ENCODE results near the gene INSYN1.
"Not testable (repeated sequence)": the region's sequence is repeated elsewhere in the genome, so short reads cannot be mapped to it uniquely, and the experiment has no call there.

INSYN1 gene, protein sequence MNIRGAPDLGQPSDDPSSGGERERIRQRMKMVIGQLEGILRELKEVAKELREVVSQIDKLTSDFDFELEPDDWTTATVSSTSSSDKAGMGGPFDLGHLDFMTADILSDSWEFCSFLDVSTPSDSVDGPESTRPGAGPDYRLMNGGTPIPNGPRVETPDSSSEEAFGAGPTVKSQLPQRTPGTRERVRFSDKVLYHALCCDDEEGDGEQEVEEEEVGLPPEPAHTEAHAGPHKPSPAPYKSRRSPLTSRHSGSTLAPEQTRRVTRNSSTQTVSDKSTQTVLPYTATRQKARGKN

DNA sequence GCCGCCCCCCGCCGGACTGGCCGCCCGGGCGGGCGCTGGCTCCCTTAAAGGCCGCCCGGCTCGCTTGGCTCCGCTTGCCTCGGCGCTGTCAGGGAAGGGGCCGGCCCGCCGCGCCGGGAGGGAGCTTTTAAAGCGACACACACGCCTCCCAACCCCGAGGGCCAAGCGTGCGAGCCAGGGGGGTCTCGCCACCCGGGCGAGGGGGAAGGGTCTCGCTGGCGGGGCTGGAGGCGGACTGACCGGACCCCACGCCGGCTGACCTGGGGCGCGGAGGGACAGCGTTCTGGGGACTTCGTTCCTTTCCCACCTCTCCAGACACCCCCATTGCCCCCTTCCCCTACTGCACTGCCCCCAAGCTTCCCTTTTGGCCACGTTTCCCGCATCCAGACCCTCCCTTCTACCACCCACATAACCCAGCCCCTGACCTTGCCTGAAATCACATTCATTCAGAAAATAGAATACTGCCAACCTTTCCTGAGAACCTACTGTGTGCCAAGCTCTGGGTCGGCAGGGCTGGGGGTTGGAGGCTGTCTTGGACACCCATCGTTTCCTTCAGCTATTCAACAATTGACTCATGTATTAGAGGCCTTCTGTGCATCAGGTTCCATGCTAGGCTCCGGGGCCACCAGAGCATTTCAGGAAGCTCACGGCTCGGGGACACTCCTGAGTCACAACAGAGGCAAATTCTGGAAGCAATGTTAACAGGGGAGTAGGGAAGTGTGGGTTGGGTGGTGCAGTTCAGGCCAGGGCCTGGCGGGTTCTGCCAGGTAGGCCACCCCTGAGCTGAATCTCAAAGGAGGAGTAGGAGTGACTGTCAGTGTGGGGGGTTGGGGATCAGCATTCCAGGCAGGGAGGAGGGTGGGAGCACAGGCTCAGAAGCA, at the start of gene INSYN1:
Gene INSYN1 (minus strand): TSS at position 102 of the 881 bp plus-strand sequence. CDS start 2,221 bp downstream, outside the sequence.
- peak within 1 kb of the TSS; percentile 38 for H3K4me3 ChIP-seq (ENCODE audit: low read depth, low read length)

DNA sequence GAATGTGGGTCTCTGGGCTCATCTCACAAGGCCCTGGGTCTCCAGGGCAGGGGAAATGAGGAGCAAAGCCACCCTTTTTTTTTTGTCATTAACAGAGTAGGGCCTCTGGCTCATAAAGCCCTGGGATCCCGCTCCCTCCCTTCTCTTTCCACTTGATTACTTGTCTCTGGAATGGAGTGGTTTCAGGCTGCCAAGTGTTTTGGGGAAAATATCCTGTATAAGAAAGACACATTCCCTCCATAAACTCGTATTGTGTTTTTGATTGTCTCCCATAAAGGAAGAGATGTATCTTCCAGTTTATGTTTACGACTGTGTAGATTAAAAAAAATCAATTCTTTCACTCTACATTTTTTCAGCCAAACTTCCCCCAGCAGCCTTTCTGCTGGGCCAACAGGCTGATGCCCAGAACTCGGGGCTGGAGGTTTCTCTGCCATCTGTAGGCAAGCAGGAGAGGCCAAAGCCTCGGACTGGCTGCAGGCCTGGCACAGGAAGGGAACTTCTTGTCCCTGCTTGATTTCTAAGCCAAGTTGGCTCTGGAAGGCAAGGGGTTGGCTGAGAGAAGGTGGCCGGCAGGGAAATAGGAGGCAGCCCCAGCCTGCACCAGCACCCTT, 49.4 kb upstream of the INSYN1 start:
- no peak overlapping the region for H3K4me3 ChIP-seq (ENCODE audit: low read depth, low read length)

DNA sequence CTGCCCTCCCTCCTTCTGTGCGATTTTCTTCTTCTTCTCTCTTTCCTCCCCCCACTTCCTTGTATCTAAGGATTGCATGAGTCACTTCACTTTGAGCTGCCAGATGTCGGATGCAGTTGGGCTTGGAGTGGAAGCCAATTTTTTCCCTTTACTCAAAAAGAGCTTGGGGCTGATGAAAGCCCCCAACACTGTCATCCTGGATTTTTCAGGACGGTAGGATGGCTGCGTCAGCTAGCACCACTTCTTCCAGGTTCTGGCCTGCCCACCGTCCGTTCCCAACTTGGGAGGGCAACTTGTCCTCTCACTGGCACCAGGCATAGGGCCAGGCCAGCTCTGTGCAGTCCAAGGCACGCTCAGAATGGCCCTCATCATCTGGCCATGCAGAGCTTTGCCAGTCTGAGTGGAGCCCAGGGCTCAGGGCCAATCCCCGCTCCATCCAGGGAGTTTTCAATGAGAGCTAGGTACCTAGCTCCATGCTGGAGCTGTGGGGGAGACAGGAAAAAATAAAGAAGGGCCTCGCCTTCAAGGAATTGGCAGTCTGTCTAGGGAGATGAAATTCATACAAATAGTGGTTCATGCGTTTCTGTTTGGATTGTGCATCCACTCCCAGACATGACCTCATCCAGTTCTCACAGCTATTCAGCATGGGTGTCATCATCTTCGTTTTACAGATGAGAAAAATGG, 47.7 kb upstream of the INSYN1 start:
- no peak overlapping the region for H3K4me3 ChIP-seq (ENCODE audit: low read depth, low read length)

DNA sequence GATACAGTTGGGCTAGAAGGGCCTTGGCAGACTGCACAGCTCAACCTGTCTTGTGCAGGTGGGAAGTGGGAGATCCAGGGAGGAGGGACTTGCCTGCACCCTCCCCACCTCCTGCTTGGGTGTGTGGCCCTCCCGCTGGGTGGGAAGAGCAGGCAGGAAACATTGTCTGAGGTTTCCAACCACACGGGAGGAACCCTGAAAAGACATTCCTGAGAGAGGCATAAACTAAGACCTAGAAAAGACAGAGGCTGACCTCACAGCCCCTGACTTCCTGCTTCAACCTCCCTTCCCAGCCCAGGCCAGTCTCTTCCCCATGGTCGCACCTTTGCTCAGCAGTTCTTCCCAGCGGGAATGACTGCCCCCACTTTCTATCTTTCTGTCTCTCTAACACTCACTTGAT, 46.3 kb upstream of the INSYN1 start:
- no peak overlapping the region for H3K4me3 ChIP-seq (ENCODE audit: low read depth, low read length)

DNA sequence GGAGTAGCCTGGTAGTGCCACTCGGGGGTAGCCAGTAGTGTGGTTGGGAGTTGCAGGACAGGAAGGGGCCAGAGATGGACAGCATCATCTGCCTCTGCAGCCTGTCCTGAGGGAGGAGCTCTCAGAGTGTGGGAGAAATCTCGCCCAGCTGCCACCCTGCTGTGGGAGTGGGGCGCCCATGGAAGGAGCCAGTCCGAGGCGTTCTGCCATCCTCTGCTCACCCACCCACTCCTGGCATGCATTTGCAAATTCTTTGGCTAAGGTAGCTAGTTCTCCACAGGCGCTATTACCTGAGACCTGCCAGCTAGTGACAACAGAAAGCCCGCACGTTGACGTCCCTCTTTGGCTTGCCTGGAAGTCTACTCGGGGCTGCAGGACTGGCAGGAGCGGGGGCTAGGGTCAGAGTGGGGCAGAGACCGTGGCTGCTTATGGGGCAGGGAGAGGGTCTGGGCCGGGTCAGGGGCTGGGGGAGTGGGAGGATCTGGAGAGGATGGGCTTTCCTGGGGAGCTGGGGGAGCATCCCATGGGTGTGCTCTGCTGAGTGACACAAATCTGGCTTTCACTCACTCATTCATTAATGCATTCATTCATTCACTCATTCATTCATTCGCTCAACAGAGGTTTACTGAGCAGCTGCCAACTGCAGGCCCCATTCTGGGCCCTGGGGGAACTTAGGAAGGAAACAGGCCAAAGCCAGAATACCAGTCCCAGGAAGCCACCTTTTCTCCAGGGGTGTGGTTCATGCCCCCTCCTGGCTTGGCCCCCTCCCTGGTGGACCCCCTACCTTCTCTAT, 44.4 kb upstream of the INSYN1 start:
- no peak overlapping the region for H3K4me3 ChIP-seq (ENCODE audit: low read depth, low read length)

DNA sequence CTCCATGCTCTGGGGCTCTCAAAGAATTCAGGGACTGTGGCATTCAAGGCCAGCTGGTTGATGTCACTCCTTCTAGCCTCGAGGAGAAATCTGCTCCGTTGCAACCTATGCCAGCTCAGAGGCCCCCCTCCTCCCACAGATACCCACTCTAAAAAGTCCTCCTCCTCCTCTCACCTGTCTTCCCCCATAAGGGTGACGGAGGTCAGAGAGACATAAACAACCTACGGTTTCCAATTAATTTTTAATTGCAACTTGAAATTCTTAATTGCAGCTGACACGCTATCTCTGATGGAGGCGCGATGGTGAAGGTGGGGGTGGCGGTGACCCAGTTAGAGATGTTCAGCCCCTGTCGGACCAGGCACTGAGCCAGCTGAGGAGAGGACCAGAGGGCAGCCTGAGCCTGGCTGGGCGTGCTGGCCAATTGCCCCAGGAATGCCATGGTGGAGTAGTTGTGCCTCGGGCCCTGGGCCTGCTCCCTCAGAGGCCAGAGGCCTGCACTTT, 43.2 kb upstream of the INSYN1 start:
- H3K4me3 ChIP-seq (ENCODE audit: low read depth, low read length): no peak overlapping the region

DNA sequence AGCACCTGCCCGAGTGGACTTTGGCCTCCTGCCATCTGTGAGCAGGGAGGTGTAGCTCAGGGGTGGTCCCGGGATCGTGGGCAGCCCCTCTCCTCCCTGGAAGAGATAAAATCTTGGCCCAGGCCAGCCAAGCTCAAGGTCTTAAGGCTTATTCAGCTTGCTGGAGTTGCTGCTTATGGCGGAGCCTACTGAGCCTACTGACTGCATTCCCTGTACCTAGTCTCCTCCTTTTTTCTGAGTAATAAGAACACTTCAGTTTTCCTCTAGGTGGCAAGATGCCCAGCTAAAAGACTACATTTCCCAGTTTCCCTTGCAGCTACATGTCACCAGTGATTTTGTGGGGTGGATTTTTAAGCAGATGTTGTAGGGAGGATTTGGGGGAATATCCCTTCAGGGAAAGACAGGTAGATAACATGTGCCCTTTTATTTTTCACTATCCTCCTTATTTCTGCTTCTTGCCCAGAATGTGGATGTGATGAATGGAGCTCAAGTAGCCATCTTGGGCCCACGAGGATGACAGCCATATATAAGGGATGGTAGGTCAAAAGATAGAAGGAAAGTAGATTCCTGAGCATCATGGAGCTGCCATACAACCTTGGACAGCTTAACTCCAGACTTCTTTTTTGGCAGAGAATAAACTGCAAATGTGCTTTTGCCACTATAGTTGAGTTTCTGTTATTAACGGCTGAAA, 41.4 kb upstream of the INSYN1 start:
- H3K4me3 ChIP-seq (ENCODE audit: low read depth, low read length): no peak overlapping the region

DNA sequence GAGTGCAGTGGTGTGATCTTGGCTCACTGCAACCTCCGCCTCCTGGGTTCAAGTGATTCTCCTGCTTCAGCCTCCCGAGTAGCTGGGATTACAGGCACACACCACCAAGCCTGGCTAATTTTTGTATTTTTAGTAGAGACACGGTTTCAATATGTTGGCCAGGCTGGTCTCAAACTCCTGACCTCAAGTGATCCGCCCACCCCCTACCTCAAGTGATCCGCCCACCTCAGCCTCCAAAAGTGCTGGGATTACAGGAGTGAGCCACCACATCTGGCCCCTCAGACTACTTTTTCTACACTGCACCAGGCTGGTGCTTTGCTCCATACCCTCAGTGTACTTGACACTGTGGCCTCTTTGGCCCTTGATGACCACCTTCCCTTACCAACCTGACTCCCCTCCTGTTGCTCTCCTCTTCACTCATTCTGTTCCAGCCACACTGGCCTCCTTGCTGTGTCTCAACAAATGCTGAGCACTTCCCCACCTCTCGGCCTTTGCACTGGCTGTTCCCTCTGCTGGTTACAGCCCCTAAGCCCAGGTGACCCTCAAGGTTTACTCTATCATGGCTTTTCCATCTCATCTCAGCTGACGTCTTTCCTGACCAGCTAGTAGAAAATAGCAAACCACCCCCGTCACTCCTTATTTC, 39.9 kb upstream of the INSYN1 start:
- H3K4me3 ChIP-seq (ENCODE audit: low read depth, low read length): not testable (repeated sequence)

DNA sequence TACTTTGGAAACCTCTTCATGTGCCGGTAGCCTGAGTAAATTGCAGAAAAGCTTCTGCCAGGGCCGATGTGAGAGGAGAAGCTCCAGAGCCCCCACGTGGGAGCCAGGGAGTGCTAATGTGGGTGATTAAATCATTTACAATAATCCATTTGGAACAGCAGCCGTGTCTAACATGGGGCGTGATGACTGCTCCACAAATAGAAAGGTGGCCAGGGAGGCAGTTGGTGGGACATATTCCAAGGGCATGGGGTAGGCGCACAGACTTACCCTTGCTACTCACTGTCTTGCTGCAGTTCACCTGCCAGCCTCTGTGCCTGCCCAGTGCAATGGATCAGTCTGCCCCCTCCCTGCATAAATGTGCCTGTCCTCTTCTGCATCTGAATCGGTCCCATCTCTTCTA, 39.3 kb upstream of the INSYN1 start:
- no peak overlapping the region for H3K4me3 ChIP-seq (ENCODE audit: low read depth, low read length)

DNA sequence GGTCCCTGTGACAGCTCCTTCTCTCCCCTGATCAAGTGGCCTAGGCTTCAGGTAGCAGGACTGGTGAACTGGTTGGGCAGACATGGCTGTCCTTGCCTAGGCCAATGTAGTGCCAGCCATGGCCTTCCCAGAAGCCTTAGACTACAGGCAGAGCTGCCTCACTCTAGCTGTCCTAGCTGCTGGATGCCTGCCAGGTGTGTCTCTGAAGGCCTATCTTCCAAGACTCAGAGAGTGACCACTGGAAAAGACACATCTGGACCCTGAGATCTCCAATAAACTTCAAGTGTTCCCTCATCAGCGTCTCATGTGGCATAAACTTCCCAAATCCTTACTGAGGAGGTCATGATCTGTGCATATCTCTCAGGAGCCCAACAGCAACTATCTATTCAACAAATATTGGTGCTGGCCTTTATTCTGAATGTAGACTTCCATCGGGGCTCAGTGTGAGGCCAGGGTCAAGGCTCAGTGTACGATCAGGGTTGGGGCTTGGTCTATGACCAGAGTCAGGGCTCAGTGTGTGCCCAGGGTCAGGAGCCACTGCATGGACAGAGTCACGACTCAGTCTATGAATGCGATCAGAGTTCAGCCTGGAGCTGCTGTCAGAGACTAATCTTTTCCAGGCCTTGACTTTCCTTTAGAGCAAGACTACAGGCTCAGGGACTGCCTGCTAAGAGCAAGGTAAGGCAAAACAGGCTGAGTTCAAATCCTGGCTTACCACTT, 36.5 kb upstream of the INSYN1 start:
- H3K4me3 ChIP-seq (ENCODE audit: low read depth, low read length): no peak overlapping the region

DNA sequence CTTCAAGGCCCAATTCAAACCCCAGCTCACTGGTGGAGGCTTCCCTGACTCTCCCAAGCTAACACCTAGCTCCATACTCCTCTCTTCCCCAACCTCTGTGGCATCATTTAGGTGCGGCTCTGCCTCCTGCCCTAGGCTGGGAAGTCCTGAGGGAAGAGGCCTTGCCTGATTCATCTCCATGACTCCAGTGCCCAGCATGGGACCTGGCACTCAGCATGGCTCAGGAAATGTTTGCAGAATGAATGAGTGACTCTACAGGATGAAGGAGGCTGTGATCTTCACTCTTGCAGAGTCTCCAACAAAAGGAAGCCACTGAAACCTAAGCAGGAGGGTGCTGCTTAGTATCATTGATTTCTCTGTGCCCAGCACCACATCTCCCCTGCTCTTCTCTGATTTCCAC, 34.5 kb upstream of the INSYN1 start:
- no peak overlapping the region for H3K4me3 ChIP-seq (ENCODE audit: low read depth, low read length)

DNA sequence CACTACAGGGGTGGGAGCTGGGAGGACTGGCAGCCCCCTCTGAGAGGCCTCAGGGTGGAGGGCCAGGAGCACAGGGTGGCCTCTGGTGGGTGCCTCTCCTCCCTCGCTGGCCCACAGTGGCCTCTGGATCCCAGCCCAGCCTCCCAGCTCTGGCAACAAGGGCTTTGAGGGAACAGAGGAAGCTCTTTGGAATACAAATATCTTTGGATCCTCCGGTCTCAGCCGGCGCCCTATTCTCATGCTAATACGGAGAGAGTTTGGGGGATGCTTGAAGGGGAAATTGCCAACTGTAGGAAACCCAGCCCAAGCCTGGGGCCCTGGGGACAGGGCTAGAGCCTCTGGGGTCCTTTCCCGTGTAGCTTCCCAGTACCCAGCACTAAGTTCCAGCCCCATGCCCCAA, 33.4 kb upstream of the INSYN1 start:
- no peak overlapping the region for H3K4me3 ChIP-seq (ENCODE audit: low read depth, low read length)

DNA sequence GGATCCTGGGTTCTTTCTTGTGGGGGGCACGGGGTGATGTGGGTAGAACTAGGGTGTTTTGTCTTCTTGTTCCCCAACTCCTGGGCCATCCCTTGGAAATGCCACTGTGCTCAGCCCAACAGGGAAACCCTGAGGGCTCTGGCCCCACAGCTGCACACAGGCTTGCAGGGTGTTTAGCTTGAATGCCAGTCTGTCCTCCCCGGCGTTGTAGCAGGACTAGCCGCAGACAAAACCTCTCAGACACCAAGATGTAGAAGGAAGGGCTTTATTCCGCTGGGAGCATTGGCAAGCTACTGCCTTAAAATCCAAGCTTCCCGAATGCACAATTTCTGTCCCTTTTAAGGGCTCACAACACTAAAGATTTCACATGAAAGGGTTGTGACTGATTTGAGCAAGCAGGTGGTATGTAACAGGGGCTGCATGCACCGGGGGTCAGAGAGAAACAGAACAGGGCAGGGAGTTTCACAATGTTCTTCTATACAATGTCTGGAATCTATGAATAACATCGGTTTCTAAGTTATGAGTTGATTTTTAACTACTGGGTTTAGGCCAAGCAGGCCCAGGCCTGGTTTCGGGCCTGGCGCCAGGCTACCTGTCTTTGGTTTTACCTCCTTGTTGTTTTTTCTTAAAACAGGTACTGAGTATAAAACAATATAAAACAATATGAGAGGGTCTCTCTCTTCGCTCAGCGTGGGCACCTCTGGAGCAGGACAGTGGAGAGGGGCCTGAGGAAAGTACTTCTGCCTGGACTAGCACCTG, 32.3 kb upstream of the INSYN1 start:
- not testable (repeated sequence) for H3K4me3 ChIP-seq (ENCODE audit: low read depth, low read length)

DNA sequence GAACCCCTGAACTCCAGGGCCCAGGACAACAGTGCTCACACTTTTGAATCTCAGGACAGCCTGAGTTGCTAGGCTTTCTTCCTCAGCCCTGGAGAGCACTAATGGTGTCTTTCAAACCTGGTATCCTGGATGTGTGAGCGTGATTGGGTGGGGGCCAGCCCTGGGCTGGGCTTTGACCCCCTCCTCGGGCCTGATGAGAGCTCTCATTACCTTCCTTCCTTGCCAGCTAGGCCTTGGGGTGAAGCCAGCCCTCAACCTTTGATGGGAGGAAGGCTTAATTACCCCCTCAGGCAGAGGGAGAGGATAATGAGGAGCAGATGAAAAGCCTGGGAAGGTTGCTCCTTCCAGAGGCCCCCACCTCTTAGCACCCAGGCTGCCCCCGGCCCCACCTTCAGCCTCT, 31.1 kb upstream of the INSYN1 start:
- no peak overlapping the region for H3K4me3 ChIP-seq (ENCODE audit: low read depth, low read length)

DNA sequence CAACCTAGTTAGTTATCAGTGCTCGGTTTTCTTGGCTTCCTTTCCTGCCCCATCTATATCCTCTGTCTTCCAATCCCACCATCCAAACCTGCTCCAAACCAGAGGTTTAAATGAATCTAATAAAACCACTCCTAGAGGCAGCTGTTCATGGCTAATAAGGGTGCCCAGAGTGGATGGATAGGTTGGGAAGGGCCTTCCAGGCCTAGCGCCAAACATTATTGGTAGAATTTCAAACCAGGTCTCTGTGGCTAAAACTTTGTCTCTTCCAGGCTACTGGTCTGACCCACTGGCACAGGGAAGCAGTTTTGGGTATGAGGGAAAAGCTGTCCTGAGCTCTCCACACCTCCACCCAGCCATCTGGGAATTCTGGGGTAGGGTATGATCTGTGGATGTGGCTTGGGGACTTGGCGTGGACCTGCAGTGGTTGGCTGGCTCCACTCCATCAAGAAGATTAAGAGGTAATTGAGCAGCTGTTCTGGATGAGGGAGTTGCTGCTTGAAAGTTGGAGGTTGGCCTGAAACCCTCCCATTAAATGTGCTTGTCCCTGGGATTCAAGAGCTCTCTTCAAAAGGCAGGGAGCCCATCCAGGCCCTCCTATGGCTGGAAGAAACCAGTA, 29.3 kb upstream of the INSYN1 start:
- no peak overlapping the region for H3K4me3 ChIP-seq (ENCODE audit: low read depth, low read length)

DNA sequence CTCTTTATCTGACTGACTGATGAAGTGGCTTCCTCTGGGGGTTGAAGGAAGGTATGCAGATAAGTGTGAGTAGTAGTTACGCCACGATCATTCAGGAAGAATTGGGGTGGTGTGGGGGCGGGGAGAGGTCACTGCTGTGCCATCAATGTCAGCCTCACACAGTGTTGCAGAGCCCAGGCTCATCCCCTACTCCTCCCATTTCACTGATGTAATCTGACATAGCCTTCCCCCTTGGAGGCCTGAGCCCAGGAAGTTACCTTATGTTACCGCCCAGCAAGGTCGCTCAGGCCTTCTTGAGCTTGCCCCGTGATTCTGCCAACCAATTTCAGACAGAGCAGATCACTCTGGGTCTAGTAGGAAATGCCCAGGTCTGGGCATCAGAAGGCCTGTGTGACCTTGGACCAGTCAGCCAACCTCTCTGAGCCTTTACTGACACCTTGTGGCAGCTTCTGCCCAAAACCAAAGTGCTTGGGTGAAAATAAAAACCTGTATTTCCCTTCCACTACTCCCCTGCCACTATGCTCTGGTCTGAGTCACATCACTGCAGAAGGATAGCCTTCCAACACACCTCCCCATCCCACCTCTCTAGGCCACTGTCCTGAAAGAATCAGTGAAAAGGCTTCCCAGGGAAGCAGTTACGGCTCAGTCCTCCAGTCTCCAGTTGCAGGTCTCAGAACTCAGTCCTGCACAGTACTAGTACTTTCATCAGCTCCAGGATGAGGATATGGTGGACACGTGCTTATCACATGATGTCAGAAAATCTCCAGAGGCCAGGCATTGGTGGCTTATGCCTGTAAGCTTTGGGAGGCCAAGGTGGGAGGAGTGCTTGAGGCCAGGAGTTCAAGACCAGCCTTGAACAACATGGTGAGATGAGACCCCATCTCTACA, 28.1 kb upstream of the INSYN1 start:
- no peak overlapping the region for H3K4me3 ChIP-seq (ENCODE audit: low read depth, low read length)
